Measurements from ENCODE around the gene CDO1.

DNA sequence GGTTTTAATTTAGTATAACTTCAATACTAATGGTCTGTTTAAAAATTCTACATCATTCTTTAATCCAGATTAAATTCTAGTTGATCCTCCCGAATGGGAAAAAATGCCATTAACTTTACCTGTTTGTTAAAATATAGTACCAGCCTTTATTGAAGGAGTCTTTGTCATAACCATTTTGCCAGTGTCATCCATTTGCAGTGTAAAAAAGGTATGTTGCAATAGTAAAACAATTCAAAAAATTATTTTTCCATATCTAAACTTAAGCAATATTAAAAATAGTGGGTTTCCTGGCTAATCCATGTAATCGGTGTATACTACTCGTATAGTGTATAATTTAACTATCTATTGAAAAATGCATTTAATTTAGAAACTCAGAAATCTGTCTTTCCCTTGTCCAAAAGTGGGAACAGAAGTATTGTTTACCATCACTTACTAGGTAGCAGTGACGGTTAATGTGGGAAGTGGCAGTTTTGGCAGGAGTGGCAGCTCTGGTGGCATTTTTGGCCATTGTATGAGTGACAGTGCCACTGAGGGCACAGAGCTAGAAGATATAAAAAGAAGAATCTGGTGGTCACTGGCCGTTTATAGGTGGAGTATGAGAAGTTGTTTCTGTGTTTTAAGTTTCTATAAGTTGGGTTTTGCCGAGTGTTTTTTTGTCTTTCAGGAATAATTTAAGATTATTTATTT is 27.1 kb upstream of the CDO1 start:
- TF ChIP-seq, protein P1, sequence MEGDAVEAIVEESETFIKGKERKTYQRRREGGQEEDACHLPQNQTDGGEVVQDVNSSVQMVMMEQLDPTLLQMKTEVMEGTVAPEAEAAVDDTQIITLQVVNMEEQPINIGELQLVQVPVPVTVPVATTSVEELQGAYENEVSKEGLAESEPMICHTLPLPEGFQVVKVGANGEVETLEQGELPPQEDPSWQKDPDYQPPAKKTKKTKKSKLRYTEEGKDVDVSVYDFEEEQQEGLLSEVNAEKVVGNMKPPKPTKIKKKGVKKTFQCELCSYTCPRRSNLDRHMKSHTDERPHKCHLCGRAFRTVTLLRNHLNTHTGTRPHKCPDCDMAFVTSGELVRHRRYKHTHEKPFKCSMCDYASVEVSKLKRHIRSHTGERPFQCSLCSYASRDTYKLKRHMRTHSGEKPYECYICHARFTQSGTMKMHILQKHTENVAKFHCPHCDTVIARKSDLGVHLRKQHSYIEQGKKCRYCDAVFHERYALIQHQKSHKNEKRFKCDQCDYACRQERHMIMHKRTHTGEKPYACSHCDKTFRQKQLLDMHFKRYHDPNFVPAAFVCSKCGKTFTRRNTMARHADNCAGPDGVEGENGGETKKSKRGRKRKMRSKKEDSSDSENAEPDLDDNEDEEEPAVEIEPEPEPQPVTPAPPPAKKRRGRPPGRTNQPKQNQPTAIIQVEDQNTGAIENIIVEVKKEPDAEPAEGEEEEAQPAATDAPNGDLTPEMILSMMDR (optimal IDR thresholded peaks at IDR 0.05 in 1 of 3, IDR thresholded peaks at IDR 0.05 in 1 of 3, conservative IDR thresholded peaks at IDR 0.05 in 1 of 3; ENCODE audit: extremely low read depth in 1 of 3, insufficient read depth in 2 of 3, low read length in 3 of 3) = no peak
- TF ChIP-seq EZH2 (IDR thresholded peaks at IDR 0.05; ENCODE audit: low read length) = no peak
